ENCODE measurements around the gene ANTXRL. TPM values are rescaled to one million over a fixed set of nuclear protein-coding genes. Genes with fewer than 3 reads are reported as not detected.

Gene ANTXRL
- total and polyA plus RNA-seq, 2 of the 8 experiments (the other 6 are each of a cell fraction or from before 2014, with no cell fraction given): not detected

DNA sequence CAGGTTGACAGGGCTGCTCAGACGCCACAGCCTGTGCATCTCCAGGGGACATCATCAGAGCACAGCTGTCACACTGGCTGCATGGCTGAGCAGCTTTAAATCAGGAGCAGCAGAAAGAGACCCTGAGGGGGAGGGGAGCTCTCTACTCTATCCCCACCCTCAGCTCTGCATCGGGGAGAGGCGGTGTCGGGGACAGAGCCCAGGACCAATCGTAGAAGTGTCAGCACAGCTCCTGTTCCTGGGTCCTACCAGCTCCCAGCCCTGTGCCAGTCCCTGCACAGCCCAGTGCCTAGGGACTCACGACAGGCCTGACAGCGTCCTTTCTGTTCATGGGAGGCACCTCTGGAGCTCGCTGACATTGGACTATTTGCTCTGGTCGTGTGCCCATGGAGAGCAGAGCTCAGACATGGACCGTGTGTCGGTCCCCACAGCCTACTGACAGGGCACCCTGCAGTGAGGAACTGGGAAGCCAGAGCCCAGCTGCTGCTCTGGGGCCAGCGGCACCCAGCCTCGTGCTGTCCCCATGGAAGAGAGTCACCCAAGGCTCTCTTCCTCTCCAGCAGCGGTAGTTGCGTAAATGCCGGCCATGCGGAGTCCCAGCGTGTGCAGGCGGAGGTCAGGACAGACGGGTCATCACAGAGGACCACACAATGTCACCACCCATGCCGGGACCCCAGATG is 20.4 kb upstream of the ANTXRL start:
- Histone ChIP-seq H2AFZ (ENCODE audit: low read length) (no peak overlapping the region), H3K18ac (ENCODE audit: extremely low read depth, low read length) (no peak overlapping the region), H3K56ac (replicated peaks; ENCODE audit: insufficient read length, low read depth, low read length) (no peak overlapping the region), H4K5ac (ENCODE audit: insufficient read length, low read depth, low read length) (no peak overlapping the region), H3K4me2 (ENCODE audit: insufficient read depth in 1 of 2, low read depth in 2 of 2, low read length in 2 of 2) (no peak overlapping the region), H4K20me1 (replicated peaks in 1 of 2; ENCODE audit: control insufficient read depth in 1 of 2, insufficient read depth in 2 of 2, low read length in 2 of 2) (peaks cover 0 to 6% of the 10 kb centered on the region in 2 experiments), H2BK12ac (ENCODE audit: low read depth, low read length) (no peak overlapping the region), H2BK120ac (replicated peaks; ENCODE audit: low read depth, low read length) (no peak overlapping the region), H3K4me1 (replicated peaks in 1 of 4; ENCODE audit: control insufficient read depth in 3 of 4, insufficient read depth in 4 of 4, low read length in 3 of 4) (no peaks in the 10 kb centered on the region), H2BK5ac (ENCODE audit: low read depth, low read length) (no peak overlapping the region), H2AK5ac (ENCODE audit: low read depth, low read length) (no peak overlapping the region), H3K4ac (replicated peaks; ENCODE audit: insufficient read length, low read depth, low read length) (no peak overlapping the region), H4K91ac (replicated peaks; ENCODE audit: insufficient read length, low read length) (no peak overlapping the region), H3K27me3 (replicated peaks in 1 of 4; ENCODE audit: control insufficient read depth in 3 of 4, extremely low read depth in 1 of 4, insufficient read depth in 3 of 4, low read length in 3 of 4) (no peaks in the 10 kb centered on the region), H2BK20ac (ENCODE audit: low read length) (no peak overlapping the region), H2BK15ac (ENCODE audit: low read length) (no peak overlapping the region), H3K9me3 (ENCODE audit: insufficient read depth in 2 of 2, low read depth in 1 of 2, low read length in 1 of 2) (no peaks in the 10 kb centered on the region), H4K8ac (ENCODE audit: extremely low read depth, insufficient read depth, low read length) (no peak overlapping the region), H3K27ac (ENCODE audit: low read depth, low read length) (no peak overlapping the region), H3K23ac (ENCODE audit: insufficient read length) (no peak overlapping the region), H3K79me2 (ENCODE audit: control insufficient read depth in 1 of 2, insufficient read depth in 2 of 2, low read length in 2 of 2) (no peaks in the 10 kb centered on the region), H3K4me3 (ENCODE audit: extremely low read depth in 1 of 4, insufficient read depth in 2 of 4, low read depth in 3 of 4, low read length in 4 of 4) (no peak overlapping the region), H3K36me3 (ENCODE audit: control insufficient read depth in 2 of 4, insufficient read depth in 4 of 4, low read length in 3 of 4) (no peaks in the 10 kb centered on the region), H3K14ac (ENCODE audit: insufficient read length) (no peak overlapping the region), H3K79me1 (ENCODE audit: low read depth, low read length) (0 out of 2 replicates have a peak, but pooled peaks cover 2% of the 10 kb centered on the region), H3K23me2 (ENCODE audit: low read depth, low read length) (peaks cover 11% of the 10 kb centered on the region; the same call in 1 of the 2 replicates), H3K9ac (replicated peaks in 1 of 4; ENCODE audit: extremely low read depth in 1 of 4, low read depth in 3 of 4, low read length in 3 of 4) (no peak overlapping the region; a peak in 1 of 7 replicates)
- CTCF ChIA-PET (ENCODE audit: partially characterized antibody): interaction anchor here (1.2 to 4.2 kb wide), 4 partner anchors 10 to 1083 kb away, joined by 3 to 32 read pairs (median 14); no protein-coding TSS in a partner anchor
- WGBS, 2 experiments (ENCODE audit: extremely low coverage in 1 of 2, insufficient coverage in 1 of 2, insufficient read length in 1 of 2, insufficient replicate concordance in 2 of 2, low coverage in 1 of 2, low lambda C conversion rate in 2 of 2, missing lambda C conversion rate in 1 of 2): 87% methylated on average over 21 of the region's 21 CpGs; no CpG with 5 or more reads in 1 of the 2 experiments
- POLR2A ChIA-PET (ENCODE audit: partially characterized antibody): no interaction called here
- TF ChIP-seq CBX5 (IDR thresholded peaks at IDR 0.05; ENCODE audit: low read depth, low read length) (no peak), CHD2 (IDR thresholded peaks at IDR 0.05; ENCODE audit: low read length) (no peak), TEAD4 (IDR thresholded peaks at IDR 0.05; ENCODE audit: low read depth, low read length) (no peak), KDM4A (IDR thresholded peaks at IDR 0.05; ENCODE audit: low read depth, low read length, severe bottlenecking) (no peak), JUN (IDR thresholded peaks at IDR 0.05; ENCODE audit: low read depth, low read length) (no peak), KDM1A (IDR thresholded peaks at IDR 0.05; ENCODE audit: borderline replicate concordance, low read length) (no peak)
- no peak for FAIRE-seq
- DNase-seq (ENCODE audit: low read depth in 1 of 2, low spot score in 2 of 2): peak in 1 of 2 experiments; percentile 45

Measured in H1 (cell line).